Thyroid gland (tissue), 4 donors: ENCODE data around the gene CAMK2G.

Experiments used
- POLR2A ChIP-seq, 2 donors: fragments of 450-650 bp; IDR thresholded peaks; one replicate each; pipeline ENCODE4 v1.6.1; 2017; ENCODE audit warnings: antibody characterized with exemption in 2 of 2, mild to moderate bottlenecking in 2 of 2, moderate library complexity in 1 of 2
- TF ChIP-seq, protein P1 (sequence below), 6 experiments: fragments of 200-600 bp in 3 of 6; fragments of 450-650 bp in 3 of 6; sonication (generic) in 3 of 6; IDR thresholded peaks; one replicate each; pipeline ENCODE4 v1.5.1; 2016 to 2019; ENCODE audit warnings: antibody characterized with exemption in 6 of 6, mild to moderate bottlenecking in 2 of 6, inconsistent platforms in 1 of 6, moderate library complexity in 1 of 6

DNA sequence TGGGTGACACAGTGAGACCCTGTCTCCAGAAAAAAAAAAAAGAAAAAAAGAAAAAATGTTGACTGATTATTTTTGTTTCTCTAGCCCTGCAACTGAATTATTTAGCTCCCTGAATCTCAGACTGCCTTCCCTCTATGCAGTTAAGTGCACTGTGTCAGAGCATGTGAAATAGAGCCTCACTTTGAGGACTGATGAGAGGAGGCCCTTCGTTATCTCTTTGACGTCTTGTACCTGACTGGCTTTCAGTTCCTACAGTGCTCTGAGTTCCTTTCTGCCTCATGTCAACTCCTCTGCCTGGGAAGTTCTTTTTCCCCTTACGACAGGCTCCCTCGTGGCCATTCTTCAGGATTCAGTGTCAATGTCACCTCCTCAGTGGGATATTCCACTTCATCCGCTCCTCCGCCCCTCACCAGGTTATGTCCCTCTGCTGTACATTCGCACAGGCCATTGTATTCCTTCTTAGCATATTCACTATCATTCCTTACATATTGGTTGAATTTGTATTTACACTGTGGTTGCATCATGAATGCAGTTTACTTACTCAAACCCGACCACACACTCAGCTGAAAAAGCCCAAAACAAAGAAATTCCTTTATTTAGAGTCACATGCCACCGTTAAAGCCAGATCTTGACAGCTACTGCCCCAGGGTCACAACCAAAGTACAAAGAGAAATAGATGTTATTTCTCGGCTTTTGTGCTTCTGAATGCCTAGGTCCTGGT, 18.1 kb upstream of the CAMK2G start:
- no peak for TF ChIP-seq POLR2A (IDR thresholded peaks at IDR 0.05)
- TF ChIP-seq, protein P1, sequence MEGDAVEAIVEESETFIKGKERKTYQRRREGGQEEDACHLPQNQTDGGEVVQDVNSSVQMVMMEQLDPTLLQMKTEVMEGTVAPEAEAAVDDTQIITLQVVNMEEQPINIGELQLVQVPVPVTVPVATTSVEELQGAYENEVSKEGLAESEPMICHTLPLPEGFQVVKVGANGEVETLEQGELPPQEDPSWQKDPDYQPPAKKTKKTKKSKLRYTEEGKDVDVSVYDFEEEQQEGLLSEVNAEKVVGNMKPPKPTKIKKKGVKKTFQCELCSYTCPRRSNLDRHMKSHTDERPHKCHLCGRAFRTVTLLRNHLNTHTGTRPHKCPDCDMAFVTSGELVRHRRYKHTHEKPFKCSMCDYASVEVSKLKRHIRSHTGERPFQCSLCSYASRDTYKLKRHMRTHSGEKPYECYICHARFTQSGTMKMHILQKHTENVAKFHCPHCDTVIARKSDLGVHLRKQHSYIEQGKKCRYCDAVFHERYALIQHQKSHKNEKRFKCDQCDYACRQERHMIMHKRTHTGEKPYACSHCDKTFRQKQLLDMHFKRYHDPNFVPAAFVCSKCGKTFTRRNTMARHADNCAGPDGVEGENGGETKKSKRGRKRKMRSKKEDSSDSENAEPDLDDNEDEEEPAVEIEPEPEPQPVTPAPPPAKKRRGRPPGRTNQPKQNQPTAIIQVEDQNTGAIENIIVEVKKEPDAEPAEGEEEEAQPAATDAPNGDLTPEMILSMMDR (IDR thresholded peaks at IDR 0.05): no peak
